Fibroblast of lung (primary cell): Measurements from ENCODE around the gene MYO1E. TPM values are rescaled to one million over a fixed set of nuclear protein-coding genes. Genes with fewer than 3 reads are reported as not detected.

ENCODE experiments used
- DNase-seq, 2 donors: peaks; one replicate each; pipeline versions ENCODE4 v3.0.0 to v3.0.0-alpha.2; 2010; ENCODE audit warnings: low read depth in 2 of 2
- H2AFZ ChIP-seq: 2 replicates; pipeline ENCODE4 v1.5.1; 2012; ENCODE audit warnings: low read length, control low read depth, inconsistent platforms
- H3K27ac ChIP-seq: 2 replicates; pipeline ENCODE4 v1.5.1; 2011; ENCODE audit warnings: low read length, control low read depth; ENCODE audit not compliant: insufficient read depth
- H3K27me3 ChIP-seq: 2 replicates; pipeline ENCODE4 v1.5.1; 2011; ENCODE audit warnings: mild to moderate bottlenecking, low read length; ENCODE audit not compliant: control insufficient read depth, insufficient read depth
- H3K36me3 ChIP-seq: 2 replicates; pipeline ENCODE4 v1.5.1; 2011; ENCODE audit warnings: low read length; ENCODE audit not compliant: control insufficient read depth, insufficient read depth
- H3K4me1 ChIP-seq: 2 replicates; pipeline ENCODE4 v1.5.1; 2011; ENCODE audit warnings: low read length; ENCODE audit not compliant: control insufficient read depth, insufficient read depth; ENCODE audit errors: extremely low read depth
- H3K4me2 ChIP-seq: 2 replicates; pipeline ENCODE4 v1.5.1; 2011; ENCODE audit warnings: low read length, control low read depth; ENCODE audit not compliant: insufficient read depth; ENCODE audit errors: extremely low read depth
- H3K4me3 ChIP-seq, 4 experiments: fragments of 200-600 bp in 1 of 4; sonication (generic) in 1 of 4; replicated peaks in 1 of 4; 2 replicates each; pipeline ENCODE4 v1.5.1; 2011 to 2016; ENCODE audit warnings: low read length in 4 of 4, low read depth in 3 of 4, mild to moderate bottlenecking in 3 of 4, control low read depth in 2 of 4, inconsistent platforms in 1 of 4, mixed read lengths in 1 of 4; ENCODE audit not compliant: insufficient read depth in 1 of 4; ENCODE audit errors: control extremely low read depth in 1 of 4
- H3K79me2 ChIP-seq: 2 replicates; pipeline ENCODE4 v1.5.1; 2012; ENCODE audit warnings: mild to moderate bottlenecking, low read length, inconsistent platforms; ENCODE audit not compliant: control insufficient read depth, insufficient read depth
- H3K9ac ChIP-seq: 2 replicates; pipeline ENCODE4 v1.5.1; 2011; ENCODE audit warnings: mild to moderate bottlenecking, low read length, control low read depth; ENCODE audit not compliant: insufficient read depth
- H3K9me3 ChIP-seq: 2 replicates; pipeline ENCODE4 v1.5.1; 2012; ENCODE audit warnings: low read depth, low read length; ENCODE audit not compliant: control insufficient read depth, insufficient read depth
- H4K20me1 ChIP-seq: 2 replicates; pipeline ENCODE4 v1.5.1; 2011; ENCODE audit warnings: low read length; ENCODE audit not compliant: control insufficient read depth, insufficient read depth; ENCODE audit errors: extremely low read depth
- CTCF ChIP-seq, 2 donors: IDR thresholded peaks in 1 of 2; conservative IDR thresholded peaks in 1 of 2; 1 replicate in 1 of 2; 2 replicates in 1 of 2; pipeline ENCODE4 v1.5.1; 2011 to 2012; ENCODE audit warnings: low read length in 2 of 2, control low read depth in 1 of 2, inconsistent platforms in 1 of 2, low read depth in 1 of 2, mild to moderate bottlenecking in 1 of 2
- EZH2 ChIP-seq: IDR thresholded peaks from 2 replicates; pipeline ENCODE4 v1.5.1; 2012; ENCODE audit warnings: low read length, control low read depth, mild to moderate bottlenecking; ENCODE audit errors: missing control alignments
- polyA plus RNA-seq, 2 donors: library from polyadenylated mRNA; depleted of rRNA in 1 of 2; stranded (reverse) in 1 of 2; unstranded in 1 of 2; fragments of >200 nt; gene quantifications; 2 replicates each; pipeline ENCODE4 v1.2.1, GENCODE V29; 2011 to 2012; ENCODE audit warnings: missing spikeins in 1 of 2
- total RNA-seq: library from RNA; depleted of rRNA; stranded (reverse); fragments of >200 nt; gene quantifications from 2 replicates; pipeline ENCODE4 v1.2.1, GENCODE V29; 2014

Gene MYO1E
- total and polyA plus RNA-seq, 2 donors (not counting 1 experiment from before 2014, with no cell fraction given): 27.6 to 84.0 TPM

GRCh38 chr15:59311195-59311594 lies 61.5 kb downstream of the MYO1E start:
- Histone ChIP-seq H3K36me3 (no peaks in the 10 kb centered on the region), H3K27ac (no peak overlapping the region), H2AFZ (no peak overlapping the region), H4K20me1 (no peaks in the 10 kb centered on the region), H3K4me2 (no peak overlapping the region), H3K4me3 (no peak overlapping the region), H3K9me3 (no peaks in the 10 kb centered on the region), H3K4me1 (peaks cover 15% of the 10 kb centered on the region), H3K79me2 (peaks cover 43% of the 10 kb centered on the region), H3K9ac (no peak overlapping the region), H3K27me3 (no peaks in the 10 kb centered on the region)
- no peak for TF ChIP-seq EZH2
- no peak for TF ChIP-seq CTCF (conservative IDR thresholded peaks at IDR 0.05 in 1 of 2, IDR thresholded peaks at IDR 0.05 in 1 of 2; ENCODE audit: low read depth in 1 of 2, low read length in 2 of 2)
- DNase-seq: no peak

DNA sequence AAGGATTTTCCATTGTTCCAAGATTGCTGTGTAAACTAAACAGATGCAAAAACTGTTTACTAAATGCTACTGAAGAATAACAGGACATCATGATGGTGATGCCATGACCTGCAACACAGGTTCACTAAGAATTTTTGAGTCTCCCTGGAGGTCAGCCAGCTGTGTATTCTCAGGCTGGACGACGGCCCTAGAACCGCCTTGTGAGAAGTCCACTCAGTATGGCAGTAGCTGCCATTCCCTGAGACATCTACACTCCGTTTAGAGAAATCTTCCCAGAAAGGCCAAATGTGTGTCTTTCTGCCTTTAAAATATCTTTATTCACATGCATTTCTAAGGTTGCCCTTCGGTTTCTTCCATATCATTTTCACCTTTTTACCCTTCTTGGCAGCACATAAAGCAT lies 63.3 kb downstream of the MYO1E start:
- no peak overlapping the region for H3K4me3 ChIP-seq
- H3K27ac ChIP-seq: no peak overlapping the region
- no peaks in the 10 kb centered on the region for H3K36me3 ChIP-seq
- TF ChIP-seq EZH2: no peak
- no peak for TF ChIP-seq CTCF (conservative IDR thresholded peaks at IDR 0.05 in 1 of 2, IDR thresholded peaks at IDR 0.05 in 1 of 2; ENCODE audit: low read depth in 1 of 2, low read length in 2 of 2)
- no peak overlapping the region for H2AFZ ChIP-seq
- H3K4me2 ChIP-seq: no peak overlapping the region
- peaks cover 37% of the 10 kb centered on the region for H3K79me2 ChIP-seq
- no peaks in the 10 kb centered on the region for H4K20me1 ChIP-seq
- no peak overlapping the region for H3K9ac ChIP-seq
- no peaks in the 10 kb centered on the region for H3K9me3 ChIP-seq
- peaks cover 19% of the 10 kb centered on the region for H3K4me1 ChIP-seq
- DNase-seq: no peak
- H3K27me3 ChIP-seq: no peaks in the 10 kb centered on the region

DNA sequence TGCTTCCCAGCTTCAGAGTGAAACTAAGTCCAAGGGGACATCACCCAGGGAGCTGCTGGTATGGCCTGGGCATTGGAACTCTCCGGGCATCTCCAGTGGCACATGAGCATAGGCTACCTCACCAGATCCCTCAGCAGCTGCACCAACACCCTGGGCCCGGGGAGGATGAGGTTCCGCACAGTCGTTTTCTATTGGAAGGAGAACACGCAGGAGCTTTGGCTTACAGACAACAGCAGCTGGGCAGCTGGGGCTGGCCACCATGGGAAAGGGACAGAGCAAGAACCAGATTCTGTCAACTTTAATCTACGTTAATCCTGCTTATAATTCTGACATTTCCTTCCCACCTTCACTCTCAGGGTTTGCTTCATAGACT lies 65.5 kb downstream of the MYO1E start:
- H3K4me1 ChIP-seq: peaks cover 16% of the 10 kb centered on the region
- TF ChIP-seq EZH2 (no peak), CTCF (conservative IDR thresholded peaks at IDR 0.05 in 1 of 2, IDR thresholded peaks at IDR 0.05 in 1 of 2; ENCODE audit: low read depth in 1 of 2, low read length in 2 of 2) (no peak)
- H3K4me2 ChIP-seq: no peak overlapping the region
- H3K79me2 ChIP-seq: peaks cover 41% of the 10 kb centered on the region
- H4K20me1 ChIP-seq: no peaks in the 10 kb centered on the region
- H3K27me3 ChIP-seq: no peaks in the 10 kb centered on the region
- H3K4me3 ChIP-seq: no peak overlapping the region
- no peak overlapping the region for H2AFZ ChIP-seq
- no peak overlapping the region for H3K9ac ChIP-seq
- no peak for DNase-seq
- no peaks in the 10 kb centered on the region for H3K36me3 ChIP-seq
- peak overlapping the region; percentile 24 for H3K27ac ChIP-seq
- no peaks in the 10 kb centered on the region for H3K9me3 ChIP-seq
